H1 (cell line): ENCODE data around the gene SUGP1. TPM values are rescaled to one million over a fixed set of nuclear protein-coding genes. Genes with fewer than 3 reads are reported as not detected.

Experiments
- CTCF ChIA-PET: fragments of 300-600 bp; sonication (Branson Sonifier 250); formaldehyde crosslinking; loops from one replicate; lab custom pipeline; 2021; ENCODE audit not compliant: partially characterized antibody; lab: Charles Lee
- POLR2A ChIA-PET: fragments of 300-600 bp; sonication (Branson Sonifier 250); formaldehyde crosslinking; loops from one replicate; lab custom pipeline; 2021; ENCODE audit warnings: inconsistent platforms; ENCODE audit not compliant: partially characterized antibody; lab: Charles Lee
- DNase-seq, 2 experiments: peaks; one replicate each; pipeline versions ENCODE4 v3.0.0 to v3.0.0-alpha.2; 2010 to 2022; ENCODE audit warnings: low spot score in 2 of 2, low read depth in 1 of 2, mixed read lengths in 1 of 2
- FAIRE-seq: peaks from 2 replicates; lab custom pipeline; 2011; peaks lifted over from hg19 to GRCh38; lab: Jason Lieb, UNC
- H2AFZ ChIP-seq: 2 replicates; pipeline ENCODE4 v1.8.1; 2012; ENCODE audit warnings: low read length, inconsistent platforms
- H2AK5ac ChIP-seq: 2 replicates; pipeline ENCODE4 v1.6.1; 2013; ENCODE audit warnings: low read depth, low read length
- H2BK120ac ChIP-seq: replicated peaks from 2 replicates; pipeline ENCODE3; 2013; ENCODE audit warnings: low read depth, low read length, inconsistent platforms
- H2BK12ac ChIP-seq: 2 replicates; pipeline ENCODE4 v1.6.1; 2013; ENCODE audit warnings: low read depth, low read length
- H2BK15ac ChIP-seq: 2 replicates; pipeline ENCODE4 v1.6.1; 2013; ENCODE audit warnings: low read length
- H2BK20ac ChIP-seq: 2 replicates; pipeline ENCODE4 v1.6.1; 2013; ENCODE audit warnings: low read length
- H2BK5ac ChIP-seq: 2 replicates; pipeline ENCODE4 v1.6.1; 2013; ENCODE audit warnings: low read depth, low read length
- H3K14ac ChIP-seq: 2 replicates; pipeline ENCODE4 v1.6.1; 2013; ENCODE audit warnings: inconsistent platforms; ENCODE audit not compliant: insufficient read length
- H3K18ac ChIP-seq: 2 replicates; pipeline ENCODE4 v1.6.1; 2013; ENCODE audit warnings: low read length; ENCODE audit errors: extremely low read depth
- H3K23ac ChIP-seq: 2 replicates; pipeline ENCODE4 v1.6.1; 2013; ENCODE audit warnings: inconsistent platforms; ENCODE audit not compliant: insufficient read length
- H3K23me2 ChIP-seq: 2 replicates; pipeline ENCODE4 v1.6.1; 2013; ENCODE audit warnings: low read depth, low read length
- H3K27ac ChIP-seq: 2 replicates; pipeline ENCODE4 v1.6.1; 2011; ENCODE audit warnings: low read depth, low read length, inconsistent platforms
- H3K27me3 ChIP-seq, 4 experiments: replicated peaks in 1 of 4; 1 replicate in 1 of 4; 2 replicates in 3 of 4; pipeline versions ENCODE4 v1.6.1 to v1.8.1; 2011 to 2013; ENCODE audit warnings: low read length in 3 of 4, mild to moderate bottlenecking in 3 of 4, inconsistent platforms in 2 of 4, mixed read lengths in 2 of 4, moderate library complexity in 1 of 4; ENCODE audit not compliant: control insufficient read depth in 3 of 4, insufficient read depth in 3 of 4; ENCODE audit errors: extremely low read depth in 1 of 4
- H3K36me3 ChIP-seq, 4 experiments: 2 replicates each; pipeline versions ENCODE4 v1.6.1 to v1.8.1; 2011 to 2013; ENCODE audit warnings: mild to moderate bottlenecking in 4 of 4, low read length in 3 of 4, moderate library complexity in 2 of 4, control low read depth in 1 of 4, inconsistent platforms in 1 of 4; ENCODE audit not compliant: insufficient read depth in 4 of 4, control insufficient read depth in 2 of 4
- H3K4ac ChIP-seq: replicated peaks from 2 replicates; pipeline ENCODE3; 2013; ENCODE audit warnings: low read length, low read depth, mixed read lengths, inconsistent platforms; ENCODE audit not compliant: insufficient read length
- H3K4me1 ChIP-seq, 4 experiments: replicated peaks in 1 of 4; 1 replicate in 1 of 4; 2 replicates in 3 of 4; pipeline versions ENCODE4 v1.6.1 to v1.8.1; 2011 to 2013; ENCODE audit warnings: low read length in 3 of 4, inconsistent platforms in 2 of 4, mixed read lengths in 1 of 4; ENCODE audit not compliant: insufficient read depth in 4 of 4, control insufficient read depth in 3 of 4
- H3K4me2 ChIP-seq, 2 experiments: 2 replicates each; pipeline versions ENCODE4 v1.6.1 to v1.8.1; 2011 to 2013; ENCODE audit warnings: low read depth in 2 of 2, low read length in 2 of 2, control low read depth in 1 of 2, inconsistent platforms in 1 of 2, mild to moderate bottlenecking in 1 of 2; ENCODE audit not compliant: insufficient read depth in 1 of 2
- H3K4me3 ChIP-seq, 4 experiments: fragments of 200-600, 300-600 bp in 1 of 4; sonication (generic), shearing (Covaris generic), sonication (Bioruptor Twin) in 1 of 4; 2 replicates each; pipeline versions ENCODE4 v1.5.1 to v1.8.1; 2011 to 2016; ENCODE audit warnings: low read length in 4 of 4, low read depth in 3 of 4, control low read depth in 2 of 4, inconsistent platforms in 2 of 4, mild to moderate bottlenecking in 2 of 4, mixed read lengths in 1 of 4, moderate library complexity in 1 of 4; ENCODE audit not compliant: insufficient read depth in 2 of 4; ENCODE audit errors: extremely low read depth in 1 of 4
- H3K56ac ChIP-seq: replicated peaks from 2 replicates; pipeline ENCODE3; 2013; ENCODE audit warnings: low read depth, mild to moderate bottlenecking, mixed read lengths, low read length, inconsistent platforms; ENCODE audit not compliant: insufficient read length
- H3K79me1 ChIP-seq: 2 replicates; pipeline ENCODE4 v1.6.1; 2013; ENCODE audit warnings: low read depth, low read length, control low read depth
- H3K79me2 ChIP-seq, 2 experiments: 2 replicates each; pipeline versions ENCODE4 v1.6.1 to v1.8.1; 2012 to 2013; ENCODE audit warnings: low read length in 2 of 2, mild to moderate bottlenecking in 2 of 2, inconsistent platforms in 1 of 2; ENCODE audit not compliant: insufficient read depth in 2 of 2, control insufficient read depth in 1 of 2
- H3K9ac ChIP-seq, 4 experiments: replicated peaks in 1 of 4; 1 replicate in 1 of 4; 2 replicates in 3 of 4; pipeline versions ENCODE4 v1.6.1 to v1.8.1; 2011 to 2013; ENCODE audit warnings: low read depth in 3 of 4, low read length in 3 of 4, control low read depth in 2 of 4, mild to moderate bottlenecking in 2 of 4, moderate library complexity in 2 of 4, inconsistent platforms in 1 of 4; ENCODE audit errors: extremely low read depth in 1 of 4
- H3K9me3 ChIP-seq, 2 experiments: 2 replicates each; pipeline versions ENCODE4 v1.6.1 to v1.8.1; 2012 to 2013; ENCODE audit warnings: mild to moderate bottlenecking in 2 of 2, moderate library complexity in 2 of 2, control low read depth in 1 of 2, inconsistent platforms in 1 of 2, low read depth in 1 of 2, low read length in 1 of 2, mixed read lengths in 1 of 2; ENCODE audit not compliant: insufficient read depth in 2 of 2
- H4K20me1 ChIP-seq, 2 experiments: replicated peaks in 1 of 2; 2 replicates each; pipeline versions ENCODE3 to v1.8.1; 2011 to 2013; ENCODE audit warnings: inconsistent platforms in 2 of 2, low read length in 2 of 2, mild to moderate bottlenecking in 1 of 2; ENCODE audit not compliant: insufficient read depth in 2 of 2, control insufficient read depth in 1 of 2
- H4K5ac ChIP-seq: 2 replicates; pipeline ENCODE4 v1.6.1; 2013; ENCODE audit warnings: low read length, low read depth, mixed read lengths, inconsistent platforms; ENCODE audit not compliant: insufficient read length
- H4K8ac ChIP-seq: 2 replicates; pipeline ENCODE4 v1.8.0; 2013; ENCODE audit warnings: mild to moderate bottlenecking, moderate library complexity, low read length, inconsistent platforms; ENCODE audit not compliant: insufficient read depth; ENCODE audit errors: extremely low read depth
- H4K91ac ChIP-seq: replicated peaks from 2 replicates; pipeline ENCODE3; 2013; ENCODE audit warnings: low read length, mixed read lengths, inconsistent platforms; ENCODE audit not compliant: insufficient read length
- BACH1 ChIP-seq: IDR thresholded peaks from 2 replicates; pipeline ENCODE4 v1.6.1; 2012; ENCODE audit warnings: low read length, improper control_type of control experiment
- MAFK ChIP-seq: IDR thresholded peaks from 2 replicates; pipeline ENCODE4 v1.6.1; 2012; ENCODE audit warnings: low read depth, mild to moderate bottlenecking, improper control_type of control experiment, low read length
- PHF8 ChIP-seq: fragments of 200-600 bp; sonication (generic); conservative IDR thresholded peaks from 2 replicates; pipeline ENCODE4 v1.7.1; 2012; ENCODE audit warnings: low read depth, mild to moderate bottlenecking, inconsistent platforms, low read length, moderate library complexity
- POLR2A ChIP-seq, 2 experiments: IDR thresholded peaks; 1 replicate in 1 of 2; 2 replicates in 1 of 2; pipeline ENCODE4 v1.6.1; 2011; ENCODE audit warnings: low read depth in 2 of 2, low read length in 2 of 2, mild to moderate bottlenecking in 2 of 2; ENCODE audit errors: control extremely low read depth in 1 of 2
- POU5F1 ChIP-seq: IDR thresholded peaks from 2 replicates; pipeline ENCODE4 v1.6.1; 2011; ENCODE audit warnings: low read depth, mild to moderate bottlenecking, low read length, moderate library complexity
- SUZ12 ChIP-seq: fragments of 200-600 bp; sonication (generic); IDR thresholded peaks from 2 replicates; pipeline ENCODE4 v1.6.1; 2012; ENCODE audit warnings: mild to moderate bottlenecking, inconsistent platforms, low read length, moderate library complexity, mixed read lengths
- TAF7 ChIP-seq: optimal IDR thresholded peaks from 2 replicates; pipeline ENCODE3; 2011; ENCODE audit warnings: low read depth, mild to moderate bottlenecking, inconsistent platforms, low read length, moderate library complexity, borderline replicate concordance
- TBP ChIP-seq: IDR thresholded peaks from 2 replicates; pipeline ENCODE4 v1.6.1; 2011; ENCODE audit warnings: low read depth, low read length, improper control_type of control experiment
- WGBS, 2 experiments: shearing (Covaris generic) in 1 of 2; methylation state at CpG; one replicate each; pipeline versions ENCODE4 v1.1.6 to v1.1.7; 2013 to 2015; ENCODE audit warnings: low lambda C conversion rate in 2 of 2, mixed read lengths in 2 of 2, inconsistent platforms in 1 of 2, low coverage in 1 of 2, missing lambda C conversion rate in 1 of 2; ENCODE audit not compliant: insufficient replicate concordance in 2 of 2, insufficient coverage in 1 of 2, insufficient read length in 1 of 2; ENCODE audit errors: extremely low coverage in 1 of 2, missing lambda C conversion rate in 1 of 2; 5-methylcytosine and 5-hydroxymethylcytosine counted together
- polyA plus RNA-seq, 7 experiments: library from polyadenylated mRNA; depleted of rRNA in 3 of 7; stranded (reverse) in 5 of 7; unstranded in 2 of 7; fragments of >200 nt in 5 of 7; fragments of 200-250 nt in 2 of 7; gene quantifications; 1 replicate in 5 of 7; 2 replicates in 1 of 7; 4 replicates in 1 of 7; pipeline versions ENCODE4 v1.2.1 to v1.2.3, GENCODE V29; 2011 to 2013; ENCODE audit warnings: missing spikeins in 2 of 7, mixed read lengths in 2 of 7
- total RNA-seq: library from RNA; stranded (reverse); fragmentation: NEBNext Ultra II Directional; extraction: Animal tissue kit (Norgen Biotek cat#: 25700); gene quantifications from 2 replicates; pipeline ENCODE4 v1.2.1, GENCODE V29; 2021
- TF ChIP-seq, protein P1 (sequence below): IDR thresholded peaks from 2 replicates; pipeline ENCODE4 v1.6.1; 2011; ENCODE audit warnings: low read depth, mild to moderate bottlenecking, low read length; ENCODE audit not compliant: insufficient read depth

The SUGP1 gene
- total and polyA plus RNA-seq, 2 of the 8 experiments (the other 6 are each of a cell fraction or from before 2014, with no cell fraction given): 38.5 to 65.2 TPM

DNA sequence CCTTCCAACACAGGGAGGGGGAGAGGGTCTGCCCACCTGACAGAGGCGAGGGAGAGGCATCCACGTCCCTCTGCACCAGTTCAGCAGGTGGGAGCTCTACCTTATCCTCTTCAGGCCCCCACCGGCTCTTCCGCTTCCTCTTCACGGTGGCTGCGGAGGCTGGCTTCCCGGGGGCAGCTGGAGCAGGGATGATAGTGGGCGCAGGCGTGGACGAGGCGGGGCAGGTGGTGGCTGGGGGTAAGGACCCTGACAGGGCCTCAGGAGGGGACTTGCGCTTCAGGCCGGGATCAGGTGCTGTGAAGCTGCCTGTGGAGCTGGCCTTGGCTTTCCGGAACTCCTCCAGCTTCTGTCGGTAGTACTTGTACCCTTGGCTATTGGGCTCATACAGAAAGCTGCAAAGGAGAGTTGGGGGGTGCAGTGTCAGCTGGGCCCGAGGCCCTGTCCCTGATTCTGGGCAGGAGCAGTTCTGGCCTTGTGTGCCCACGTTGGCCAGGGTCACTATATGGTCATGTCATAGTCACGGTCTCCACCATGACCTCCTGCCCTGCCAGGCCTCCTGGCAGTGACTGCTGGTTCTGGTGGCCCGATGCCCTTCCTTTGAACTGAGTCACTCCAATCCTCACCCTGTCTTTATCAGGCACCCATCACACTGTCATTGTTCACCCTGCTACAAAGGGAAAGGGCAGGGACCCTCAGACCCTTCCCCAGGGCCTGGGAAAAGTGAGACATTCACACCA is 23.2 kb downstream of the SUGP1 start:
- no peak overlapping the region for H3K4me2 ChIP-seq
- no peak overlapping the region for H3K4ac ChIP-seq
- H4K20me1 ChIP-seq: peaks cover 0 to 9% of the 10 kb centered on the region in 2 experiments
- H2AFZ ChIP-seq: no peak overlapping the region
- TF ChIP-seq POLR2A (IDR thresholded peaks at IDR 0.05; ENCODE audit: control extremely low read depth in 1 of 2, low read depth in 2 of 2, low read length in 2 of 2) (no peak), POU5F1 (no peak), SUZ12 (no peak), TAF7 (no peak), PHF8 (no peak), MAFK (no peak), BACH1 (no peak), TBP (no peak)
- TF ChIP-seq, protein P1, sequence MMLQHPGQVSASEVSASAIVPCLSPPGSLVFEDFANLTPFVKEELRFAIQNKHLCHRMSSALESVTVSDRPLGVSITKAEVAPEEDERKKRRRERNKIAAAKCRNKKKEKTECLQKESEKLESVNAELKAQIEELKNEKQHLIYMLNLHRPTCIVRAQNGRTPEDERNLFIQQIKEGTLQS: no peak
- no peak overlapping the region for H3K27ac ChIP-seq
- H3K9me3 ChIP-seq: no peaks in the 10 kb centered on the region
- H2BK15ac ChIP-seq: no peak overlapping the region
- no peak overlapping the region for H4K5ac ChIP-seq
- H3K27me3 ChIP-seq: no peaks in the 10 kb centered on the region
- H4K8ac ChIP-seq: no peak overlapping the region
- no peak overlapping the region for H3K23ac ChIP-seq
- H3K23me2 ChIP-seq: no peaks in the 10 kb centered on the region
- DNase-seq: no peak
- no peak overlapping the region for H3K4me3 ChIP-seq
- H4K91ac ChIP-seq: no peak overlapping the region
- H2BK20ac ChIP-seq: no peak overlapping the region
- H2BK120ac ChIP-seq: no peak overlapping the region
- H2AK5ac ChIP-seq: no peak overlapping the region
- no peak for FAIRE-seq
- no peak overlapping the region for H3K14ac ChIP-seq
- no peaks in the 10 kb centered on the region for H3K79me2 ChIP-seq
- WGBS, 2 experiments: 95% methylated on average over 17 of the region's 19 CpGs; no CpG with 5 or more reads in 1 of the 2 experiments
- H3K79me1 ChIP-seq: no peaks in the 10 kb centered on the region
- H2BK5ac ChIP-seq: no peak overlapping the region; the same call in 1 of the 2 replicates
- H3K9ac ChIP-seq: no peak overlapping the region
- POLR2A ChIA-PET: interaction anchor here (0.9 to 4.0 kb wide), 6 partner anchors 9 to 65 kb away, joined by 3 to 14 read pairs (median 8); partner anchors contain the start of gene SUGP1
- CTCF ChIA-PET: interaction anchor here (1.0 to 1.3 kb wide), 3 partner anchors 8 to 193 kb away, joined by 3 read pairs; no protein-coding TSS in a partner anchor
- no peak overlapping the region for H3K56ac ChIP-seq
- no peak overlapping the region for H3K18ac ChIP-seq
- H3K4me1 ChIP-seq: no peaks in the 10 kb centered on the region
- no peak overlapping the region for H2BK12ac ChIP-seq
- H3K36me3 ChIP-seq: peaks cover 4 to 34% (median 24%) of the 10 kb centered on the region in 4 experiments
